CD14-positive monocyte (primary cell): ENCODE measurements around the gene SOX15. TPM values are rescaled to one million over a fixed set of nuclear protein-coding genes. Genes with fewer than 3 reads are reported as not detected.

Experiments used
- DNase-seq, 3 donors: peaks; one replicate each; pipeline ENCODE4 v3.0.0-alpha.2; 2011 to 2022
- H2AFZ ChIP-seq: 2 replicates; pipeline ENCODE4 v1.6.0; 2012; ENCODE audit warnings: mild to moderate bottlenecking, low read depth, low read length, inconsistent platforms; ENCODE audit not compliant: insufficient read depth, poor library complexity, severe bottlenecking
- H3K27ac ChIP-seq, 2 donors: 1 replicate in 1 of 2; 2 replicates in 1 of 2; pipeline ENCODE4 v1.5.1; 2012 to 2013; ENCODE audit warnings: low read length in 2 of 2, control low read depth in 1 of 2, inconsistent platforms in 1 of 2, low read depth in 1 of 2, mild to moderate bottlenecking in 1 of 2
- H3K27me3 ChIP-seq, 2 donors: one replicate each; pipeline versions ENCODE4 v1.6.0 to v1.6.1; 2011 to 2013; ENCODE audit warnings: low read length in 2 of 2; ENCODE audit not compliant: control insufficient read depth in 2 of 2, insufficient read depth in 2 of 2
- H3K36me3 ChIP-seq, 2 donors: replicated peaks in 1 of 2; 1 replicate in 1 of 2; 2 replicates in 1 of 2; pipeline versions ENCODE4 v1.5.1 to v1.6.1; 2012 to 2013; ENCODE audit warnings: low read length in 2 of 2, control low read depth in 1 of 2, inconsistent platforms in 1 of 2, mild to moderate bottlenecking in 1 of 2; ENCODE audit not compliant: insufficient read depth in 2 of 2, control insufficient read depth in 1 of 2
- H3K4me1 ChIP-seq, 2 donors: 1 replicate in 1 of 2; 2 replicates in 1 of 2; pipeline versions ENCODE4 v1.5.1 to v1.6.1; 2012 to 2013; ENCODE audit warnings: low read length in 2 of 2, control low read depth in 1 of 2, inconsistent platforms in 1 of 2, mild to moderate bottlenecking in 1 of 2, moderate library complexity in 1 of 2; ENCODE audit not compliant: insufficient read depth in 2 of 2, control insufficient read depth in 1 of 2
- H3K4me2 ChIP-seq: replicated peaks from 2 replicates; pipeline ENCODE3; 2012; ENCODE audit warnings: low read length, moderate library complexity, mild to moderate bottlenecking; ENCODE audit not compliant: poor library complexity, severe bottlenecking; ENCODE audit errors: extremely low read depth
- H3K4me3 ChIP-seq, 3 experiments: fragments of 200-600 bp in 1 of 3; sonication (generic) in 1 of 3; replicated peaks in 1 of 3; 1 replicate in 2 of 3; 2 replicates in 1 of 3; pipeline ENCODE4 v1.5.1; 2011 to 2013; ENCODE audit warnings: low read length in 3 of 3, mild to moderate bottlenecking in 3 of 3, control low read depth in 2 of 3, low read depth in 2 of 3, inconsistent platforms in 1 of 3, moderate library complexity in 1 of 3
- H3K79me2 ChIP-seq: 2 replicates; pipeline ENCODE4 v1.6.0; 2012; ENCODE audit warnings: mild to moderate bottlenecking, control low read depth, inconsistent platforms, low read length, moderate library complexity; ENCODE audit not compliant: insufficient read depth
- H3K9ac ChIP-seq: 2 replicates; pipeline ENCODE4 v1.6.0; 2017; ENCODE audit warnings: low read length, mild to moderate bottlenecking; ENCODE audit not compliant: insufficient read depth, poor library complexity, severe bottlenecking
- H3K9me3 ChIP-seq, 2 donors: replicated peaks in 1 of 2; 1 replicate in 1 of 2; 2 replicates in 1 of 2; pipeline versions ENCODE4 v1.5.1 to v1.6.1; 2012 to 2013; ENCODE audit warnings: low read length in 2 of 2, control low read depth in 1 of 2; ENCODE audit not compliant: control insufficient read depth in 1 of 2, insufficient read depth in 1 of 2
- H4K20me1 ChIP-seq: 2 replicates; pipeline ENCODE4 v1.6.0; 2012; ENCODE audit warnings: mild to moderate bottlenecking, low read length, control low read depth, moderate library complexity; ENCODE audit not compliant: insufficient read depth
- H3K27ac Mint-ChIP-seq, 7 donors: one replicate each; pipeline ENCODE4 v1.8.0; 2020; ENCODE audit warnings: mild to moderate bottlenecking in 7 of 7, mixed read lengths in 7 of 7, moderate library complexity in 6 of 7, inconsistent platforms in 2 of 7
- H3K27me3 Mint-ChIP-seq, 3 donors: one replicate each; pipeline ENCODE4 v1.8.0; 2021 to 2022; ENCODE audit warnings: low read depth in 3 of 3, mild to moderate bottlenecking in 3 of 3, mixed read lengths in 3 of 3, moderate library complexity in 3 of 3, inconsistent platforms in 1 of 3
- H3K36me3 Mint-ChIP-seq, 2 donors: one replicate each; pipeline ENCODE4 v1.8.0; 2020; ENCODE audit warnings: mixed read lengths in 2 of 2, inconsistent platforms in 1 of 2, mild to moderate bottlenecking in 1 of 2
- H3K4me1 Mint-ChIP-seq: one replicate; pipeline ENCODE4 v1.8.0; 2020; ENCODE audit warnings: mild to moderate bottlenecking, mixed read lengths
- H3K4me3 Mint-ChIP-seq, 2 donors: one replicate each; pipeline ENCODE4 v1.8.0; 2020; ENCODE audit warnings: mild to moderate bottlenecking in 2 of 2, mixed read lengths in 2 of 2, moderate library complexity in 1 of 2
- H3K9me3 Mint-ChIP-seq, 7 donors: one replicate each; pipeline ENCODE4 v1.8.0; 2020 to 2022; ENCODE audit warnings: mixed read lengths in 7 of 7, mild to moderate bottlenecking in 6 of 7, moderate library complexity in 6 of 7, inconsistent platforms in 2 of 7
- WGBS: methylation state at CpG from one replicate; pipeline ENCODE4 v1.1.5; 2013; ENCODE audit warnings: missing lambda C conversion rate; ENCODE audit not compliant: insufficient coverage; 5-methylcytosine and 5-hydroxymethylcytosine counted together
- intact Hi-C, 2 donors: fragments of 100-400 bp; cut with micrococcal nuclease; formaldehyde crosslinking; loops; one replicate each; pipeline versions ENCODE4 v1.15.0 to v1.15.1; 2023
- polyA minus RNA-seq: library from RNA; depleted of rRNA, polyadenylated mRNA; stranded (reverse); fragments of >200 nt; gene quantifications from 2 replicates; pipeline ENCODE4 v1.2.3, GENCODE V29; 2012
- polyA plus RNA-seq, 3 donors: library from polyadenylated mRNA; depleted of rRNA in 1 of 3; unstranded in 2 of 3; stranded (reverse) in 1 of 3; fragments of 300-500 nt in 2 of 3; fragments of >200 nt in 1 of 3; fragmentation: Illumina TruSeq in 2 of 3; gene quantifications; 1 replicate in 2 of 3; 2 replicates in 1 of 3; pipeline ENCODE4 v1.2.3, GENCODE V29; 2012 to 2021
- total RNA-seq, 12 experiments: library from RNA in 1 of 12; stranded (reverse) in 1 of 12; fragments of 120-200 nt in 1 of 12; gene quantifications; one replicate each; pipeline ENCODE4 v1.2.4 and lab custom pipeline; 2013 to 2026; ENCODE audit warnings: mixed read lengths in 6 of 12, inconsistent platforms in 1 of 12
- TF ChIP-seq, protein P1 (sequence below): fragments of 200-600 bp; IDR thresholded peaks from one replicate; pipeline ENCODE4 v1.8.0; 2022; ENCODE audit warnings: antibody characterized with exemption, mild to moderate bottlenecking

Gene SOX15
- total RNA-seq (2013): 0.94 TPM
- polyA plus RNA-seq (1 to 10 TPM in 2 of 3 donors, under 1 TPM in 1; 0.86 to 1.2 (median 1.1) TPM), polyA minus RNA-seq (0.55 and 0.56 TPM in 2 replicates), total RNA-seq (lab: John Stamatoyannopoulos, UW) (0.12 to 0.46 (median 0.21) reads per million in 11 experiments)

- peak within 1 kb of the TSS; percentile 15 for H3K9ac ChIP-seq
- H3K4me3 ChIP-seq: peak within 1 kb of the TSS in 1 of 3 experiments; percentile 58
- no peaks in the 10 kb centered on the region for H3K9me3 ChIP-seq
- H3K4me1 ChIP-seq: peaks cover 38 to 47% of the 10 kb centered on the region in 2 donors
- H3K36me3 Mint-ChIP-seq: peaks cover 64 to 78% of the 10 kb centered on the region in 2 donors
- H3K36me3 ChIP-seq: peaks cover 67 to 69% of the 10 kb centered on the region in 2 donors
- peaks cover 17% of the 10 kb centered on the region for H4K20me1 ChIP-seq
- peak within 1 kb of the TSS in 1 of 2 donors; percentile 76 for H3K27ac ChIP-seq
- TF ChIP-seq, protein P1, sequence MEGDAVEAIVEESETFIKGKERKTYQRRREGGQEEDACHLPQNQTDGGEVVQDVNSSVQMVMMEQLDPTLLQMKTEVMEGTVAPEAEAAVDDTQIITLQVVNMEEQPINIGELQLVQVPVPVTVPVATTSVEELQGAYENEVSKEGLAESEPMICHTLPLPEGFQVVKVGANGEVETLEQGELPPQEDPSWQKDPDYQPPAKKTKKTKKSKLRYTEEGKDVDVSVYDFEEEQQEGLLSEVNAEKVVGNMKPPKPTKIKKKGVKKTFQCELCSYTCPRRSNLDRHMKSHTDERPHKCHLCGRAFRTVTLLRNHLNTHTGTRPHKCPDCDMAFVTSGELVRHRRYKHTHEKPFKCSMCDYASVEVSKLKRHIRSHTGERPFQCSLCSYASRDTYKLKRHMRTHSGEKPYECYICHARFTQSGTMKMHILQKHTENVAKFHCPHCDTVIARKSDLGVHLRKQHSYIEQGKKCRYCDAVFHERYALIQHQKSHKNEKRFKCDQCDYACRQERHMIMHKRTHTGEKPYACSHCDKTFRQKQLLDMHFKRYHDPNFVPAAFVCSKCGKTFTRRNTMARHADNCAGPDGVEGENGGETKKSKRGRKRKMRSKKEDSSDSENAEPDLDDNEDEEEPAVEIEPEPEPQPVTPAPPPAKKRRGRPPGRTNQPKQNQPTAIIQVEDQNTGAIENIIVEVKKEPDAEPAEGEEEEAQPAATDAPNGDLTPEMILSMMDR: no peak
- H3K4me3 Mint-ChIP-seq: no peak within 1 kb of the TSS
- H3K27me3 ChIP-seq: no peaks in the 10 kb centered on the region
- H3K4me1 Mint-ChIP-seq: peaks cover 26% of the 10 kb centered on the region
- H2AFZ ChIP-seq: no peak within 1 kb of the TSS
- H3K79me2 ChIP-seq: peaks cover 31% of the 10 kb centered on the region
- DNase-seq: no peak
- 71% methylated on average over 17 of the region's 24 CpGs for WGBS
- H3K27ac Mint-ChIP-seq: peak within 1 kb of the TSS in 6 of 7 donors; percentile 15 to 74 (median 38)
- H3K4me2 ChIP-seq: peak within 1 kb of the TSS; percentile 66
- intact Hi-C loops: loop anchor here (2.0 to 5.0 kb wide), 3 partner anchors 17 to 88 kb away; no protein-coding TSS in a partner anchor
- H3K27me3 Mint-ChIP-seq: no peaks in the 10 kb centered on the region
- no peaks in the 10 kb centered on the region for H3K9me3 Mint-ChIP-seq
Measured at GRCh38 chr17:7589891-7590691, at the start of gene SOX15. Gene SOX15 (minus strand): TSS chr17:7590094. CDS start chr17:7589676, 418 bp downstream.

DNA sequence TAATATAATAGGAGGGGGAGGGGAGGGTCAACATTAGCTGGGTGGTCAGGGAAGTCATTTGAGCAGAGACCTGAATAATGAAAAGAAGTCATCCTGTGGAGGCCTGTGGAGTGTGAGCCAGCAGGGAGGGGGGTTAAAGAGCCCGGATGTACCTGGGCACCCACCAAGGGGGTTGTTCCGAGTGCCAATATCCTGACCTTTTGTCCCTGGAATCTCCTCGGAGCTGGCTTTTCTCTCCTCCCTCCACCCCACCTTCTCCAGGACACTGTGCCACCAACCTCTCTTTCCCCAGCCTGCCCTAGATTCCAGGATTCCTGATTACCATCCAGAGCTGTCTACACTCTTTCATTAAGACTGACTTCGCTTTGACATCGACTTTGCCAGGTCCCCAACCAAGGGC is 46.3 kb upstream of the SOX15 start:
- Mint-ChIP-seq H3K4me1 (peaks cover 16% of the 10 kb centered on the region), H3K36me3 (peaks cover 0 to 3% of the 10 kb centered on the region in 2 donors), H3K27ac (peak overlapping the region in 1 of 7 donors; percentile 70), H3K9me3 (peaks cover 0 to 3% (median 0%) of the 10 kb centered on the region in 7 donors), H3K27me3 (peaks cover 2 to 11% (median 8%) of the 10 kb centered on the region in 3 donors), H3K4me3 (peak overlapping the region in 1 of 2 donors; percentile 3)
- TF ChIP-seq, protein P1: no peak
- Histone ChIP-seq H3K27me3 (no peaks in the 10 kb centered on the region), H4K20me1 (no peaks in the 10 kb centered on the region), H3K9ac (no peak overlapping the region), H3K4me2 (no peak overlapping the region), H3K4me1 (peaks cover 3 to 7% of the 10 kb centered on the region in 2 donors), H3K27ac (no peak overlapping the region), H3K4me3 (no peak overlapping the region), H3K9me3 (no peaks in the 10 kb centered on the region), H3K36me3 (no peaks in the 10 kb centered on the region), H2AFZ (no peak overlapping the region), H3K79me2 (no peaks in the 10 kb centered on the region)
- DNase-seq: no peak
- intact Hi-C loops: no loop called here
- 91% methylated on average over 5 of the region's 5 CpGs for WGBS
